Vagina (tissue), 2 donors: Measurements from ENCODE around the gene ARHGEF12. TPM values are rescaled to one million over a fixed set of nuclear protein-coding genes. Genes with fewer than 3 reads are reported as not detected.

Source experiments
- DNase-seq, 2 donors: peaks; one replicate each; pipeline ENCODE4 v3.0.0-alpha.2; 2017; ENCODE audit errors: extremely low spot score in 2 of 2
- H3K27ac ChIP-seq: fragments of 200-600 bp; sonication (generic); one replicate; pipeline ENCODE4 v1.5.1; 2019
- H3K27me3 ChIP-seq: fragments of 200-600 bp; sonication (generic); one replicate; pipeline ENCODE4 v1.5.1; 2019
- H3K36me3 ChIP-seq, 2 donors: fragments of 200-600 bp; sonication (generic); one replicate each; pipeline ENCODE4 v1.5.1; 2017 to 2019
- H3K4me1 ChIP-seq: fragments of 200-600 bp; sonication (generic); one replicate; pipeline ENCODE4 v1.5.1; 2019
- H3K4me3 ChIP-seq, 2 donors: fragments of 200-600 bp; sonication (generic); 1 replicate in 1 of 2; 2 replicates in 1 of 2; pipeline ENCODE4 v1.5.1; 2016 to 2019
- H3K9me3 ChIP-seq: fragments of 200-600 bp; sonication (generic); one replicate; pipeline ENCODE4 v1.5.1; 2019
- CTCF ChIP-seq, 3 experiments: fragments of 450-650 bp in 2 of 3; fragments of 200-600 bp in 1 of 3; sonication (generic) in 1 of 3; IDR thresholded peaks; one replicate each; pipeline ENCODE4 v1.5.1; 2017 to 2019; ENCODE audit warnings: antibody characterized with exemption in 3 of 3, mild to moderate bottlenecking in 2 of 3, moderate library complexity in 2 of 3
- POLR2A ChIP-seq, 2 donors: fragments of 450-650 bp; IDR thresholded peaks; one replicate each; pipeline ENCODE4 v1.6.1; 2017; ENCODE audit warnings: antibody characterized with exemption in 2 of 2, mild to moderate bottlenecking in 2 of 2, moderate library complexity in 2 of 2
- POLR2AphosphoS5 ChIP-seq, 2 donors: sonication (generic); formaldehyde crosslinking; IDR thresholded peaks; one replicate each; pipeline ENCODE4 v1.9.0; 2017; ENCODE audit warnings: antibody characterized with exemption in 2 of 2, mild to moderate bottlenecking in 2 of 2, low read depth in 1 of 2; ENCODE audit not compliant: insufficient read depth in 1 of 2
- intact Hi-C: fragments of 100-400 bp; cut with DNase I; formaldehyde crosslinking; loops from one replicate; pipeline ENCODE4 v1.15.1; 2023
- total RNA-seq: library from RNA; depleted of rRNA; stranded (reverse); fragments of >200 nt; gene quantifications from one replicate; pipeline ENCODE4 v1.2.3, GENCODE V29; 2016

Gene ARHGEF12
- total RNA-seq, 1 donor from 2014 or later, result 106 TPM

GRCh38 chr11:120386318-120386717 is 50.1 kb downstream of the ARHGEF12 start:
- Histone ChIP-seq H3K4me3 (no peak overlapping the region), H3K27me3 (no peaks in the 10 kb centered on the region), H3K9me3 (no peaks in the 10 kb centered on the region), H3K27ac (no peak overlapping the region), H3K36me3 (no peaks in the 10 kb centered on the region), H3K4me1 (peaks cover 67% of the 10 kb centered on the region)
- DNase-seq, result no peak
- intact Hi-C loops, result no loop called here
- TF ChIP-seq POLR2AphosphoS5 (IDR thresholded peaks at IDR 0.05; ENCODE audit: insufficient read depth in 1 of 2, low read depth in 1 of 2), result no peak
- TF ChIP-seq POLR2A (IDR thresholded peaks at IDR 0.05), result no peak
- TF ChIP-seq CTCF (IDR thresholded peaks at IDR 0.05), result no peak

- Histone ChIP-seq H3K4me1 (peaks cover 67% of the 10 kb centered on the region), H3K36me3 (no peaks in the 10 kb centered on the region)
- intact Hi-C loops, result no loop called here
These were observed 50.7 kb downstream of the ARHGEF12 start for GRCh38 chr11:120386774-120387371.

GRCh38 chr11:120388261-120388660 is 52.0 kb downstream of the ARHGEF12 start:
- Histone ChIP-seq H3K4me3 (no peak overlapping the region), H3K27ac (no peak overlapping the region), H3K4me1 (peaks cover 68% of the 10 kb centered on the region), H3K36me3 (no peaks in the 10 kb centered on the region), H3K9me3 (no peaks in the 10 kb centered on the region), H3K27me3 (no peaks in the 10 kb centered on the region)
- TF ChIP-seq POLR2A (IDR thresholded peaks at IDR 0.05) (no peak), POLR2AphosphoS5 (IDR thresholded peaks at IDR 0.05; ENCODE audit: insufficient read depth in 1 of 2, low read depth in 1 of 2) (no peak), CTCF (IDR thresholded peaks at IDR 0.05) (no peak)
- intact Hi-C loops, result no loop called here
- no peak for DNase-seq

More at GRCh38 chr11:120386774-120387371, 50.7 kb downstream of the ARHGEF12 start:
- no peak for TF ChIP-seq POLR2A (IDR thresholded peaks at IDR 0.05)
- no peak for TF ChIP-seq CTCF (IDR thresholded peaks at IDR 0.05)
- TF ChIP-seq POLR2AphosphoS5 (IDR thresholded peaks at IDR 0.05; ENCODE audit: insufficient read depth in 1 of 2, low read depth in 1 of 2), result no peak
- H3K9me3 ChIP-seq, result no peaks in the 10 kb centered on the region
- no peak for DNase-seq
- H3K27me3 ChIP-seq, result no peaks in the 10 kb centered on the region
- no peak overlapping the region for H3K27ac ChIP-seq
- no peak overlapping the region for H3K4me3 ChIP-seq

- intact Hi-C loops, result no loop called here
- peaks cover 53% of the 10 kb centered on the region for H3K4me1 ChIP-seq
- H3K27ac ChIP-seq, result no peak overlapping the region
- H3K4me3 ChIP-seq, result no peak overlapping the region
- no peaks in the 10 kb centered on the region for H3K36me3 ChIP-seq
- H3K27me3 ChIP-seq, result no peaks in the 10 kb centered on the region
- no peaks in the 10 kb centered on the region for H3K9me3 ChIP-seq
- TF ChIP-seq POLR2AphosphoS5 (IDR thresholded peaks at IDR 0.05; ENCODE audit: insufficient read depth in 1 of 2, low read depth in 1 of 2) (no peak), CTCF (IDR thresholded peaks at IDR 0.05) (no peak), POLR2A (IDR thresholded peaks at IDR 0.05) (no peak)
- DNase-seq, result no peak
These were observed 53.7 kb downstream of the ARHGEF12 start for GRCh38 chr11:120389693-120390584.

- no peaks in the 10 kb centered on the region for H3K9me3 ChIP-seq
- TF ChIP-seq POLR2AphosphoS5 (IDR thresholded peaks at IDR 0.05; ENCODE audit: insufficient read depth in 1 of 2, low read depth in 1 of 2), result no peak
- no peak for TF ChIP-seq POLR2A (IDR thresholded peaks at IDR 0.05)
- TF ChIP-seq CTCF (IDR thresholded peaks at IDR 0.05), result no peak
- intact Hi-C loops, result no loop called here
- no peak for DNase-seq
- H3K27ac ChIP-seq, result no peak overlapping the region
- no peaks in the 10 kb centered on the region for H3K27me3 ChIP-seq
- H3K36me3 ChIP-seq, result no peaks in the 10 kb centered on the region
- H3K4me3 ChIP-seq, result no peak overlapping the region
- H3K4me1 ChIP-seq, result peaks cover 47% of the 10 kb centered on the region
These were observed 54.3 kb downstream of the ARHGEF12 start for GRCh38 chr11:120390585-120390922.
